Stimulated activated CD4-positive, alpha-beta T cell treated with anti-CD3 and anti-CD28 coated beads, Interleukin-4, amount 100 ng/mL, for 1 hour (primary cell): ENCODE data around the gene SLC25A20.
"Not testable (repeated sequence)": the region's sequence is repeated elsewhere in the genome, so short reads cannot be mapped to it uniquely, and the experiment has no call there.

ENCODE experiments used
- DNase-seq: peaks from one replicate; pipeline ENCODE4 v3.0.0-alpha.2; 2020

The SLC25A20 gene

DNA sequence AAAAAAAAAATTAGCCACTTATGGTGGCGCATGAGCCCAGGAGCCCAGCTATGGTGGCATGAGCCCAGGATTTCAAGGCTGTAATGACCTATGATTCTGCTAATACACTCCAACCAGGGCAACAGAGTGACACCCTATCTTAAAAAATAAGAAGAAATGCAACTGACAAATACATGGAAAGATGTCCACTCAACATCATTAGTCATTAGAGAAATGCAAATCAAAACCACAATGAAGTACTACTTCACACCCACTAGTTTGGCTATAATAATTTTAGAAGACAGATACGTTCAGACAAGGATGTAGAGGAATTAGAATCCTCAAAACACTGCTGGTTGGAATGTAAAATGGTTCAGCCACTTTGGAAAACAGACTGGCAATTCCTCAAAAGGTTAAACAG lies 61.5 kb downstream of the SLC25A20 start:
- no peak for DNase-seq

DNA sequence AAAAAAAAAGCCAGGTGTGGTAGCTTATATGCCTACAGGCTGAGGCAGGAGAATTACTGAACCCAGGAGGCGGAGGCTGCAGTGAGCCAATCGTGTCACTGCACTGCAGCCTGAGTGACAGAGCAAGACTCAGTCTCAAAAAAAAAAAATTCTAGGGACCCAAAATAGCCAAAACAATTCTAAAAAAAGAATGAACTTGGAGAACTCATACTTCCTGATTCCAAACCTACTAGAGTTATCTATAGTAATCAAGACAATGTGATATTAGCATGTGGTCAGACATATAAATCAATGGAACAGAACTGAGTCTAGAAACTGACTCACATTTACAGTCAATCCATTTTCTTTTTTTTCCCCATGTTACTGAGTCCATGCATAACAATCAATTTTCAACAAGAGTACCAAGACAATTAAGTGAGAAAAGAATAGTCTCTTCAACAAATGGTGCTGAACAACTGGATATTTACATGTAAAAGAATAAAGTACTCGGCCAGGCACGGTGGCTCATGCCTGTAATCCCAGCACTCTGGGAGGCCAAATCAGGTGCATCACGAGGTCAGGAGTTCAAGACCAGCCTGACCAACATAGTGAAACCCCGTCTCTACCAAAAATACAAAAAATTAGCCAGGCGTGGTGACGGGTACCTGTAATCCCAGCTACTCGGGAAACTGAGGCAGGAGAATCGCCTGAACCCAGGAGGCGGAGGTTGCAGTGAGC lies 62.9 kb downstream of the SLC25A20 start:
- no peak for DNase-seq

DNA sequence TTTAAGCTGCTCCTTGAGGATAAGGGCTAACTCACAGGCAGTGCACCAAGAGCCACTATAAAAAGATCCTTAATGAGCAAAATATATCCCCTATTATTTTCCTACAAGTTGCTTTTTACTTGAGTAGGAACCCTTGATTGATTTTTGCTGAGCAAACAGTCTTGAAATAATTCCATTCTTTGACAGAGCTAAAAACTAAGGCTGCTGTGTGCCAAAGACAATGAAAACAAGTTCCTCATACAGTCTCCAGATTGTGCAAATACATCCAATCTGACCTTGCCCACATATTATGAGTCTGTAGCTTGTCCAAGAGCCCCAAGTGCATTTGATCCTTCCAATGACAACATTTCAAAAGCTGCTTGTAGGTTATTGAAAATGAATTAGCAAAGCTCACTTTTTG lies 66.0 kb downstream of the SLC25A20 start:
- DNase-seq = no peak

DNA sequence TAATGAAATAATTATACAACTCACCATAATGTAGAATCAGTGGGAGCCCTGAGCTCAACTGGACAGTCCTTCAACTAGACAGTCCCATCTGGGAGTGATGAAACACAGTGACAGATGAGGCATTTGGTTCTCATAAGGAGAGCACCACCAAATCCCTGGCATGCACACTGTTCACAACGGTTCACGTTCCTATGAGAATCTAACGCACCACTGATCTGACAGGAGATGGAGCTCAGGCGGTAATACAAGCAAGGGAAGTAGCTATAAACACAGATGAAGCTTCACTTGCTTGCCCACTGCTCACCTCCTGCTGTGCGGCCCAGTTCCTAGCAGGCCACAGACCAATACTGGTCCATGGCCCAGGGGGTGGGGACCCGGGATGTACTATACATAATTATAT lies 68.0 kb downstream of the SLC25A20 start:
- DNase-seq = no peak

DNA sequence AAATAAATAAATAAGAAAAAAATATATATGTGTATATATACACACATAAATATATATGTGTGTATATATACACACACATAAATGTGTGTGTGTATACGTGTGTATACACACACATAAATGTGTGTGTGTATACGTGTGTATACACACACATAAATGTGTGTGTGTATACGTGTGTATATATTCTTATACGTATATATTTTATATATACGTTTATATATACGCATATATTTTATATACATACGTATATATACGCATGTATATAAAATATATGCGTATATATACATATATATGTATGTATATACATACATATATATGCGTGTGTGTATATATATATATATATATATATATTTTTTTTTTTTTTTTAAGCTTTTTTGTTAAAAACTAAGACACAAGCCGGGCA lies 69.2 kb downstream of the SLC25A20 start:
- not testable (repeated sequence) for DNase-seq

DNA sequence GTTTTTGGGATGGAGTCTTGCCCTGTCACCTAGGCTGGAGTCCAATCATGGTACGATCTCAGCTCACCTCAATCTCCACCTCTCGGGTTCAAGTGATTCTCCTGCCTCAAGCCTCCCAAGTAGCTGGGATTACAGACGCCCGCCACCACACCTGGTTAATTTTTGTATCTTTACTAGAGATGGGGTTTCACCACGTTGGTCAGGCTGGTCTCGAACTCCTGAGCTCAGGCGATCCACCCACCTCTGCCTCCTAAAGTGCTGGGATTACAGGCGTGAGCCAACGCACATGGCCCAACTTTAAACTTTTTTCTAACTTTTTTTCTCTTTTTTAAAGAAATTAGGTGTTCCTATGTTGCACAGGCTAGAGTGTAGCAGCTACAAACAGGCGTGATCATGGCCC lies 70.8 kb downstream of the SLC25A20 start:
- not testable (repeated sequence) for DNase-seq

DNA sequence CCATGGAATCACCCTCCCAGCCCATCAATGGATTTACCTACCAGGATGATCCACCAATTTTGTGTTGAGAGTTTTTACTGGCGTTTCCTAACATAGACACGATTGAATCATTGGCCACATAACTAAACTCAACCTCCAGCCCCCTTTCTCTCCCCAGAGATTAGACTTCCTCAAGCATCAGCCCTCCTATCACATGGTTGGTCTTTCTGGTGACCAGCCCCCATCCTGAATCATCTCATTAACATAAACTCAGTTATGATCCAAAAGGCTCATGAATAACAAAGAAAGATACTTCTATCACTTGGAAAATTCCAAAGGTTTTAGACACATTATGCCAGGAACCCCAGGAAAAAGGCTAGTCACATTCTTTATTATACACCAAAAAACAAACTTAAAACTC lies 72.2 kb downstream of the SLC25A20 start:
- DNase-seq = no peak

DNA sequence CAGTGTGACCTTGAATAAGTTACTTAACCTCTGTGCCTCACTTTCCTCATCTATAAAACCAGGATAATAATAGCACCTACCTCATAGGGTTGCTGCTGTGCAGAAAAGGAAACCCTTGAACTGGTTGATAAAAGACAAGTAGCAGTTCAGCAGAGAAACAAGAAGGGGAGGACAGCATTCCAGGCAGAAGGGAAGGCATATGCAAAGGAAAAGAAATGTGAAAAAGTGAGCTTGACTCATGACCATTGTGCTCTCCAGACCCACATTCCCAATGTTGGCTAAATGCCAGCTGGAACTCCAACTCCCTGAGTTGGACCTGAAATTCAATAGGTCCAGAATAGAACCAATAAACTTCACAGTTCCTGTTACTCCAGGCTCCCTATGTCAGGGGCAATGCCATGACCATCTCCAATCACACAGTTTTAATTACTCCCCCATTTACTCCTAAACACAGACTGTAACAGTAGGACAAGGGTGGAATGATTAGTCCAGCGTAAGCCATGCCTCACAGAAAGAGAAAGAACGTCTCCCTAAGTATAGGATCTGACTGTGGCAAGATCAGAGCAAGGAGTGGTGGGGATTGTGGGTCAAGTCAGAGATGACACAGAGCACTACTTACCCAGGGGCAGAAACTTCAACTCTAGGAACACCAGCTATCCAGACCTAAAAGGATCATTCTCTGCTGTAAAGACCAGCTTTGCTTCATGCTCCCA lies 77.9 kb downstream of the SLC25A20 start:
- no peak for DNase-seq

DNA sequence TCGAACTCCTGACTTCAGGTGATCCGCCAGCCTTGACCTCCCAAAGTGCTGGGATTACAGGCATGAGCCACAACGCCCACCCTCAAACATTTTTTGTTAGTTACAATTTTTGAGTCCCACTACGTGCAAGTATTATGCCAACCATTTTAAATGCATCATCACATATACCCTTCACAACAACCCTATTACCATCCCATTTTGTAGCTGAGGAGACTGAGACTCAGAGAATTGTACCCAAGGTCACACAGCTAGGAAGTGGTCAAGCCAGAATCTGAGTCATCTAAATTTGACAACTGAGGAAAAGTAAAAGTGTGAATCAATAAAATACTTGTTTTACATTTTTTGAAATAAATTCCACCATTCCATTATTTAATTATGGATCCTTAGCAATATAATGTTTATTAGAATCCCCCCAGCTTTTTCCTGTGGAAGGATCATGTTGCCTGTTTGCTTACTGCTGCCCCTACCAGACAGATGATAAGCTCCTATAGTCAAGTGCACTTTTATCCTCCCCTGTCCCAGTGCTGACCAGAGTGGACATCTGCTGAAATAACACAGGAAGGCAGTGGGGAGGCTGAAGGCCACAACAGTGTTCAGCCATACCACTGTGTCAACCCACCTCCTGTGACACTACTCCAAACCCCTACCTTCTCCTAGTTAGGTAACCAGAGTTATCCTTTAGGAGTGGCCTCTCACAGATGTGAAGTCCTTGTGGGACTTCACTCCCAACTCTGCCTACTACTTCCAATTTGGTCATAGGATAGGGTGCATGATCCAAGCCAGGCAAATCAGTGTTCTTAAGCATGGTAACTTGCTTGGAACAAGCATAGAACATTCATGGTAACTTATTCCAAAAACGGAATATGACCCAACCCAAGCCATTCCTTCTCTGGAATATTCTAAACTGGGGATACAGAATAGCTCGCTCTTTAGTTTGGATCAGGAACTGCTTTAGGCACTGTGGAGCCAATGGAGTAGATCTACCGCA lies 79.2 kb downstream of the SLC25A20 start:
- no peak for DNase-seq

DNA sequence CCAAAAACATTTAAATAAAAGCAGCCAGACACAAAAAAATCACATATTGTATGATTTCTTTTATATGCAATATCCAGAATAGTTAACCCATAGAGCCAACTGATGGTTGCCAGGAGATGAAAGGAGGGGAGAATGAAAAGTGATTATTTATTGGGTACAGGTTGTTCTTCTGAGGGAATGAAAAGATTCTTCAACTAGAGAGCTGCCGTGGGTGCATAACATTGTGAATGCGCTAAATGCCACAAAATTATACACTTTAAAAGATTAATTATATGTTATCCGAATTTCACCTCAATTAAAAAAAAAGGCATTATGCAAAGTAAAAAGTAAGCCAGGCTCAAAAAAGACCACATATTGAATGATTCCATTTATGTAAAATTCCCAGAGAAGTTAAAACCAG lies 87.2 kb downstream of the SLC25A20 start:
- no peak for DNase-seq
